C4-2B (cell line): ENCODE measurements around the gene STRA8.

Experiments
- CTCF ChIP-seq: fragments of 450-650 bp; conservative IDR thresholded peaks from 2 replicates; pipeline ENCODE4 v1.5.1; 2017; ENCODE audit warnings: mild to moderate bottlenecking
- ZFX ChIP-seq: fragments of 450-650 bp; IDR thresholded peaks from 2 replicates; pipeline ENCODE4 v1.6.1; 2017

- TF ChIP-seq CTCF (no peak), ZFX (no peak)
Measured at GRCh38 chr7:135197906-135198655, 35.6 kb upstream of the STRA8 start.
